Upper lobe of left lung (tissue), 6 donors: ENCODE measurements around the gene LYPD6. TPM values are rescaled to one million over a fixed set of nuclear protein-coding genes. Genes with fewer than 3 reads are reported as not detected.

ENCODE experiments used
- ATAC-seq, 2 donors: fragments of 200-7000 bp; cut with Tn5 transposase; one replicate each; pipeline ENCODE4 v1.9.1; 2022; ENCODE audit warnings: mild to moderate bottlenecking in 2 of 2, moderate library complexity in 2 of 2; ENCODE audit not compliant: low FRiP score in 2 of 2
- DNase-seq, 2 donors: peaks; one replicate each; pipeline ENCODE4 v3.0.0-alpha.2; 2019 to 2020
- H3K27ac ChIP-seq, 4 donors: fragments of 200-600 bp; sonication (generic); one replicate each; pipeline ENCODE4 v1.5.1; 2016 to 2019
- H3K27me3 ChIP-seq, 4 donors: fragments of 200-600 bp; sonication (generic); one replicate each; pipeline ENCODE4 v1.5.1; 2017 to 2019
- H3K36me3 ChIP-seq, 4 donors: fragments of 200-600 bp; sonication (generic); one replicate each; pipeline ENCODE4 v1.5.1; 2016 to 2019
- H3K4me1 ChIP-seq, 4 donors: fragments of 200-600 bp; sonication (generic); one replicate each; pipeline ENCODE4 v1.5.1; 2018 to 2019
- H3K4me3 ChIP-seq, 4 donors: fragments of 200-600 bp; sonication (generic); one replicate each; pipeline ENCODE4 v1.5.1; 2017 to 2019; ENCODE audit warnings: mild to moderate bottlenecking in 2 of 4, moderate library complexity in 1 of 4
- H3K9me3 ChIP-seq, 4 donors: fragments of 200-600 bp; sonication (generic); one replicate each; pipeline ENCODE4 v1.5.1; 2018 to 2019
- EP300 ChIP-seq, 4 donors: sonication (generic); formaldehyde crosslinking; IDR thresholded peaks; one replicate each; pipeline ENCODE4 v1.5.1; 2017; ENCODE audit warnings: antibody characterized with exemption in 4 of 4, control low read depth in 2 of 4
- POLR2A ChIP-seq, 4 donors: fragments of 450-650 bp; IDR thresholded peaks; one replicate each; pipeline ENCODE4 v1.5.1; 2016 to 2017; ENCODE audit warnings: antibody characterized with exemption in 4 of 4, mild to moderate bottlenecking in 2 of 4
- POLR2AphosphoS5 ChIP-seq, 2 donors: sonication (generic); formaldehyde crosslinking; IDR thresholded peaks; one replicate each; pipeline ENCODE4 v1.5.1; 2017; ENCODE audit warnings: antibody characterized with exemption in 2 of 2
- WGBS, 2 donors: methylation state at CpG; one replicate each; pipeline ENCODE4 v1.1.5; 2017 to 2018; 5-methylcytosine and 5-hydroxymethylcytosine counted together
- total RNA-seq, 6 donors: library from RNA; depleted of rRNA in 4 of 6; stranded (reverse); fragments of >200 nt in 4 of 6; gene quantifications; one replicate each; pipeline versions ENCODE4 v1.1.0 to v1.2.1, GENCODE V29; 2016 to 2021
- TF ChIP-seq, protein P1 (sequence below), 6 experiments: fragments of 450-650 bp in 4 of 6; fragments of 200-600 bp in 2 of 6; sonication (generic) in 2 of 6; IDR thresholded peaks; one replicate each; pipeline ENCODE4 v1.5.1; 2016 to 2019; ENCODE audit warnings: antibody characterized with exemption in 6 of 6
- donor health status: DM: no; HTN: no; CAD: no; lungs with moderate emphysema.
- donor health status: DM: no; HTN: yes; CAD: no; lungs with severe emphysema.

The LYPD6 gene
- total RNA-seq, 6 donors from 2014 or later = 0.09 to 0.89 (median 0.33) TPM; not detected in 1

DNA sequence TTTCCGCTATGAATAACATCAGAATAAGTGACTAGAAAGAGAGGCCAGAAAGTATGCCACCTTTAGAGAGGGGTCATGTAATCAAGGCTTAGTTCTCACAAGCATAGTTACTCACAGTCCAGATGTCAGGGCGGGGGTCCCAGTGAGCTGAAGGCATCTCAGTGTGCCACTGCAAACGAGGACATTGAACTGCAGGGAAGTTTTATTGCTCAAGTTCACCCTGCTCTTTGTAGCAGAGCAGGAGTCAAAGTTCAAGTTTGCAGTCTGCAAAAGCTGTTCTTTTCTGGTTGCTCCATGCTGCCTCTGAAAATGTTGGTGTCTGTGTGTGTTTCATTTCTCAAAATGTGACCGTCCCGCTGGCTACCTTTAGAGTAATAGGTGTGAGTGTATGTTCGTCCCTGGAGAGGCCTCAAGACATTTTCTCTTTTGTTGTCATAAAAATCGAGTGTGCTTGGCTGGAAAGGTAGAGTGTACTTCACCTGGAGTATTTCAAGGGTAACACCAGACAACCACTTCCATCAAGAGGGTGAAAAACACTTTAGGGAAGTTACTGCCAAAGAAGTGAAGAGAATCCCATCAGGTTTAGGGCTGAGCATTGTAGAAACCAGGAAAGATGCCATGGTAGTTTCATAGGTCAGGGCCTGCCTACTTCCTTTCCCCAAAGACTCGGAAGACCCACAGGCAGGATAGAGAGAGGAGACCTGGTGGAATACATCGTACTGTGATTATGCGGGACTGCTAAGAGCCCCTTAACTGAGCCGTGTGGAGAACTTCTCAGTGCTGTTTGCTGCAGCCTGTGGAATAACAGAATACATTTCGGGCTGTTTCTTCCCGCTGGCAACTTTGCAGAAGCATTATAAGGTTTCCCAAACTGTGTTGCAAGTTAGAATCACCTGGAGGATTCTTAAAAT lies 89.9 kb downstream of the LYPD6 start:
- no peaks in the 10 kb centered on the region for H3K27me3 ChIP-seq
- no peak overlapping the region for H3K27ac ChIP-seq
- WGBS, 2 donors = 63 to 71% methylated on average over 13 of the region's 13 CpGs
- H3K36me3 ChIP-seq = no peaks in the 10 kb centered on the region
- H3K4me1 ChIP-seq = peaks cover 0 to 16% (median 8%) of the 10 kb centered on the region in 4 donors
- peak in 1 of 2 donors; percentile 22 for DNase-seq
- no peaks in the 10 kb centered on the region for H3K9me3 ChIP-seq
- TF ChIP-seq EP300 (IDR thresholded peaks at IDR 0.05) (peak in 2 of 4 donors; percentile 6 to 77), POLR2AphosphoS5 (IDR thresholded peaks at IDR 0.05) (peak in 1 of 2 donors; percentile 38)
- TF ChIP-seq, protein P1, sequence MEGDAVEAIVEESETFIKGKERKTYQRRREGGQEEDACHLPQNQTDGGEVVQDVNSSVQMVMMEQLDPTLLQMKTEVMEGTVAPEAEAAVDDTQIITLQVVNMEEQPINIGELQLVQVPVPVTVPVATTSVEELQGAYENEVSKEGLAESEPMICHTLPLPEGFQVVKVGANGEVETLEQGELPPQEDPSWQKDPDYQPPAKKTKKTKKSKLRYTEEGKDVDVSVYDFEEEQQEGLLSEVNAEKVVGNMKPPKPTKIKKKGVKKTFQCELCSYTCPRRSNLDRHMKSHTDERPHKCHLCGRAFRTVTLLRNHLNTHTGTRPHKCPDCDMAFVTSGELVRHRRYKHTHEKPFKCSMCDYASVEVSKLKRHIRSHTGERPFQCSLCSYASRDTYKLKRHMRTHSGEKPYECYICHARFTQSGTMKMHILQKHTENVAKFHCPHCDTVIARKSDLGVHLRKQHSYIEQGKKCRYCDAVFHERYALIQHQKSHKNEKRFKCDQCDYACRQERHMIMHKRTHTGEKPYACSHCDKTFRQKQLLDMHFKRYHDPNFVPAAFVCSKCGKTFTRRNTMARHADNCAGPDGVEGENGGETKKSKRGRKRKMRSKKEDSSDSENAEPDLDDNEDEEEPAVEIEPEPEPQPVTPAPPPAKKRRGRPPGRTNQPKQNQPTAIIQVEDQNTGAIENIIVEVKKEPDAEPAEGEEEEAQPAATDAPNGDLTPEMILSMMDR (IDR thresholded peaks at IDR 0.05) = no peak
- peak in 1 of 2 donors; percentile 54 for ATAC-seq
- H3K4me3 ChIP-seq = no peak overlapping the region

DNA sequence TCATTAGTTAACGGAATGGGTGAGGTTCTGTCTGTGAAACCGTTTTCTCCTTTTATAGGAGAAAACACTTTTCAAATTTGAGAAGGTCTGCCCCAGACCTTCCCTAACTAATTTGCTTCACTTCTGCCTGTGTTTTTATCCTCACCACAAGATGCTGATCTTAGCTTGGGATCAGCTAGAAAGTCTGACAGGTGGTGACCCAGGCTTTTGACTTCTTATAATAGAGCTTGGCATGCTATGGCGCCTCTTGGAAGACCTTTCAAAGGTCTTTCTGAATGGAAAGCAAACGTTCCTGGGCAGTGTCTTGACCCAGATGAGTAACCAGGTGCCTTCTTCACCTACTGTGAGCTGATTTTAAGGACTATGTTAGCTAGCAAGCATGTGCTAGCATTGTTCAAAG lies 91.4 kb downstream of the LYPD6 start:
- DNase-seq = no peak
- Histone ChIP-seq H3K36me3 (no peaks in the 10 kb centered on the region), H3K27ac (no peak overlapping the region), H3K9me3 (no peaks in the 10 kb centered on the region), H3K27me3 (no peaks in the 10 kb centered on the region), H3K4me1 (peaks cover 0 to 16% (median 11%) of the 10 kb centered on the region in 4 donors), H3K4me3 (no peak overlapping the region)
- TF ChIP-seq, protein P1 (IDR thresholded peaks at IDR 0.05) = no peak
- no peak for TF ChIP-seq EP300 (IDR thresholded peaks at IDR 0.05)
- TF ChIP-seq POLR2A (IDR thresholded peaks at IDR 0.05) = no peak
- TF ChIP-seq POLR2AphosphoS5 (IDR thresholded peaks at IDR 0.05) = no peak
- WGBS, 2 donors = 76 to 84% methylated on average over 4 of the region's 4 CpGs
- no peak for ATAC-seq

DNA sequence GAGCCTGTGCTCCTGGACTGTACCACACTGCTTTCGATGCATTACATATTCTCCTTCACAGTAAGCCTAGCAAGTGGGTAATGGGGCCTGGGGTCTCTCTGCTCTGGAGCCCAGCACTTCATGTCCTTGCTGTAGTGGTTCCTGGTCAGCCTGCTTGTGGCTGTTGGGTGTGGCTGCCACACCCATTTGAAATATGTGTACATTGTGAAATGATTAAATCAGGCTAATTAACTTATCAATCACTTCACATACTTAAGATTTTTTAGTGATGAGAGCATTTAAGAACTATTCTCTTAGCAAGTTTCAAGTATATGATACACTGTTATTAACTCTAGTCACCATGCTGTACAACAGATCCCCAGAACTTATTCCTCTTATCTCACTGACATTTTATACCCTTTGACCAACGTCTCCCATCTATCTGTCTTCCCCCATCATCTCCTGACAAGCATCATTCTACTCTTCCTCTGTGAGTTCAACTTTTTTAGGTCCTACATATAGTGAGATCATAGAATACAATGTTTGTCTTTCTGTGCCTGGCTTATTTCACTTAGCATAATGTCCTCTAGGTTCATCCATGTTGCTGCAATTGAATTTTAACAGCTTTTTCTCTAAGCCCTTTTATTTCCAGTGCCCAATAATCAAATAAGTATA lies 92.1 kb downstream of the LYPD6 start:
- no peaks in the 10 kb centered on the region for H3K36me3 ChIP-seq
- 59 to 64% methylated on average over 2 of the region's 2 CpGs for WGBS, 2 donors
- H3K27me3 ChIP-seq = no peaks in the 10 kb centered on the region
- DNase-seq (peak in 1 of 2 donors; percentile 29), ATAC-seq (peak in 1 of 2 donors; percentile 57)
- H3K27ac ChIP-seq = no peak overlapping the region
- no peak for TF ChIP-seq EP300 (IDR thresholded peaks at IDR 0.05)
- no peak for TF ChIP-seq POLR2A (IDR thresholded peaks at IDR 0.05)
- no peak for TF ChIP-seq POLR2AphosphoS5 (IDR thresholded peaks at IDR 0.05)
- TF ChIP-seq, protein P1 (IDR thresholded peaks at IDR 0.05) = no peak
- peaks cover 0 to 16% (median 11%) of the 10 kb centered on the region in 4 donors for H3K4me1 ChIP-seq
- H3K4me3 ChIP-seq = no peak overlapping the region
- no peaks in the 10 kb centered on the region for H3K9me3 ChIP-seq

DNA sequence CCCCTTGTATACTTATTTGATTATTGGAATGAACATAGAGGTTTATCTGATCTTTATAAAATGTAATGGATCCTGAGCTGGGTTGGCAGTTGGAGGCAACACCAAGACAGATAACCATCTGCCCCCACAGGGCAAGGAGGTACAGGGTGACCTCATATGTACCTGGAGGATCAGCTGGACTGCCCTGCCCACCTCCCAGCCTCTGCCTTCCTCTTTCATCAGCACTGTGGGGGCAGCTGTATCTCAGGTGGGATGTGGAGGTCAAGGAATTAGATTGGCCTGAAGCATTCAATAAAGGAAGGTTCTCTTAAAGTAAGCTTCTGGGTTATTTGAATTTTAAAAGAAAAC lies 92.6 kb downstream of the LYPD6 start:
- no peak overlapping the region for H3K4me3 ChIP-seq
- no peaks in the 10 kb centered on the region for H3K9me3 ChIP-seq
- DNase-seq (no peak), ATAC-seq (no peak)
- no peaks in the 10 kb centered on the region for H3K27me3 ChIP-seq
- H3K27ac ChIP-seq = no peak overlapping the region
- H3K36me3 ChIP-seq = no peaks in the 10 kb centered on the region
- no peak for TF ChIP-seq POLR2AphosphoS5 (IDR thresholded peaks at IDR 0.05)
- no peak for TF ChIP-seq POLR2A (IDR thresholded peaks at IDR 0.05)
- TF ChIP-seq EP300 (IDR thresholded peaks at IDR 0.05) = no peak
- H3K4me1 ChIP-seq = peaks cover 0 to 16% (median 11%) of the 10 kb centered on the region in 4 donors

DNA sequence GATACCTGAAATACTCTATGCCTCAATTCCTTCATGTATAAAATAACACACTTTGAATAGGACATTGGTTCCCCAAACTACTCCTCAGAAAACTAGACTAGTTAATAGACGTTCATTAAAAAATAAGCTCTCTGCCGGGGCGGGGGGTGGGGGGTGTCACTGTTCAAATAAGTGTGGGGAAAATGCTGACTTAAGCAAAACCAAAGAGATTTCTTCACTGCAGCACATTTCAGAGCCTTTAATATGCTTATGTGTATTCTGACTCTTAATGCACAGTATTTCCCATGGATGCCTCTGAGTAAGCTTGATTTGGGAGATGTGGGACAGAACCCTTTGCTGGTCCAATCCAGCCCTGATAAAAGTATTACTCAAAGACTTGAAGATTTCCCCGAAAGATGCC lies 93.2 kb downstream of the LYPD6 start:
- no peaks in the 10 kb centered on the region for H3K27me3 ChIP-seq
- H3K4me1 ChIP-seq = peaks cover 0 to 16% (median 11%) of the 10 kb centered on the region in 4 donors
- no peak overlapping the region for H3K27ac ChIP-seq
- H3K9me3 ChIP-seq = no peaks in the 10 kb centered on the region
- no peak for DNase-seq
- H3K4me3 ChIP-seq = no peak overlapping the region
- 83 to 97% methylated on average over 4 of the region's 4 CpGs for WGBS, 2 donors
- H3K36me3 ChIP-seq = no peaks in the 10 kb centered on the region
- ATAC-seq = no peak
- TF ChIP-seq EP300 (IDR thresholded peaks at IDR 0.05) (no peak), POLR2AphosphoS5 (IDR thresholded peaks at IDR 0.05) (no peak), POLR2A (IDR thresholded peaks at IDR 0.05) (no peak)
- TF ChIP-seq, protein P1 (IDR thresholded peaks at IDR 0.05) = no peak
